DMS153 treated with DMSO at 0.1 percent for 48 hours (cell line): Measurements from ENCODE around the gene RNF13.

Experiments
- DNase-seq: peaks from one replicate; lab custom pipeline; 2025; ENCODE audit not compliant: unreplicated experiment; lab: John Stamatoyannopoulos, UW

Gene RNF13, protein sequence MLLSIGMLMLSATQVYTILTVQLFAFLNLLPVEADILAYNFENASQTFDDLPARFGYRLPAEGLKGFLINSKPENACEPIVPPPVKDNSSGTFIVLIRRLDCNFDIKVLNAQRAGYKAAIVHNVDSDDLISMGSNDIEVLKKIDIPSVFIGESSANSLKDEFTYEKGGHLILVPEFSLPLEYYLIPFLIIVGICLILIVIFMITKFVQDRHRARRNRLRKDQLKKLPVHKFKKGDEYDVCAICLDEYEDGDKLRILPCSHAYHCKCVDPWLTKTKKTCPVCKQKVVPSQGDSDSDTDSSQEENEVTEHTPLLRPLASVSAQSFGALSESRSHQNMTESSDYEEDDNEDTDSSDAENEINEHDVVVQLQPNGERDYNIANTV

DNA sequence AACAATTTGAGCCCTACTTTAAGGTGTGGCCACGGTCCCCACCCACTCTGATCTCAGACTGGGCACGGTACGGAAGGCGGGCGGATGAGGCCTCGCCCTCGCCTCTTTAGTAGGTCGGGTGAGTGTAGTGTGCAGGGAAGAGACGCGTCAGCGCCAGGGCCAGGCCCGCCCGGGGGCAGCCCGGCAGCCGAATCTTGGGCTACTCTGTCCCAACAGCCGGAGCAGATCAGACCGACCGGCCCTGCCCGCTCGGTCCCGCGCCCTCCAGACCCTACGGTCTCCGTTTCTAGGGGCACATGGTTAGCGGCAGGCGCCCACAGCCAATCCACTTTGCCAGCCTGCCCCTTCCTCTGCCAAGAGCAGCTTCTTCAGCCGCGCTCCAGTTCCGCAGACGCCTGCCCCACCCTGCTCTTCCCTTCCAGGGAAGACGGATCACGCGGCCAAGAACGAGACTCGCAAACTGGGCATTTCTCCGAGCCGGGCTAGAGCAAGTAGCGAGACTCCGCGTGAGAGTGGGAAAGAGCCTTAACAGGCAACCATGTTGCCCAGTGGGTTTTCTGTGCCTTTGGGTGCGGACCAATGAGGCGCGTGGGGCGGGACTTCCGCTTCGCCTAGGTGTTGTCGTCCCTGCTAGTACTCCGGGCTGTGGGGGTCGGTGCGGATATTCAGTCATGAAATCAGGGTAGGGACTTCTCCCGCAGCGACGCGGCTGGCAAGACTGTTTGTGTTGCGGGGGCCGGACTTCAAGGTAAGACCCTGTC, at the start of gene RNF13:
Gene RNF13, plus strand, starts transcription at position 610 of the 761 bp plus-strand sequence. CDS start 32,812 bp downstream, outside the sequence.
- DNase-seq: peak; percentile 79

GRCh38 chr3:149763565-149764195, 49.3 kb upstream of the RNF13 start:
- no peak for DNase-seq

GRCh38 chr3:149764302-149764701, 48.7 kb upstream of the RNF13 start:
- no peak for DNase-seq

DNA sequence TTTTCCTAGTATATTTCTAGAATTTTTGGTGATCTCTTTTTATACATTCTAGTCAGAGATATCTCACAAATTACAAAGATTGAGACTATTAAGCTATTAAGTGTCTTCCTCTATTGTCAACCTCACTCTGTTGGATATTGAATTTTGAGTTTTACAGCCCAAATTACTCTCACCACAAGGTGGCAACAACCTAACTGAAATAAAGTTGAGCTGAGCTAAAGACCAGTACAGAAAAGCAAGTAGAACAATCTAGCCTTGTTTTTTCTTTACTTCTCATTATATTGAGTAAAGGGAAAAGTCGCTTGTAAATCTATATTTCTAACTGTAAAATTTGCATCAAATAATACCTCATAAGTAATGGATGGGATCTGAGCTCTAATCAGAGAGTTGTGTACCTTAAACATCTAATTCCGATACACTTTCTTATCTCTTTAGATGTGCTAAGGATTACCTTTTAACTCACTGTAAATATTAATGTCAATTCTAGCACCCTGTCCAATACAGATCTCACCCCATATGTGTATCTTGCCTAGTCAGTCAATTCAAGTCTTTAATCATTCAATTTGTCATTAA, 47.2 kb upstream of the RNF13 start:
- no peak for DNase-seq

DNA sequence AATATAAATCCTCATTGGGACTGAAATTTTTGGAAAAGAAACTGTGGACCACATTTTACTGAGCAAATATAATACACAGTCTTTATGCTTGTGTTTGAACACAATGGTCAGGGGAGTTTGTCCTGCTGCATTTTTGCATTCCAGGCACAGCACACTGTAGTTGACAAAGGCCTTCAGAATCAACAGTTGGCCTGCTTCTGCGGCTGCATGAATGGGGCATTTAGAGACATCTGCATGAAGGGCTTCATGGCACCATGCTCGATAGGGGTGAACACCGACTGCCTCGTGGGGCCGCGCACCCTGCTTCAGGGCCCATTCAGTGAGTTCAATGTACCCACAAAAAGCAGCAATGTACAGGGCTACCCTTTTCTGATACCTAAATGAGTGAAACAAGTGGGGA, 45.3 kb upstream of the RNF13 start:
- DNase-seq: no peak

- DNase-seq: no peak
These were observed 44.3 kb upstream of the RNF13 start for GRCh38 chr3:149768704-149769103.

DNA sequence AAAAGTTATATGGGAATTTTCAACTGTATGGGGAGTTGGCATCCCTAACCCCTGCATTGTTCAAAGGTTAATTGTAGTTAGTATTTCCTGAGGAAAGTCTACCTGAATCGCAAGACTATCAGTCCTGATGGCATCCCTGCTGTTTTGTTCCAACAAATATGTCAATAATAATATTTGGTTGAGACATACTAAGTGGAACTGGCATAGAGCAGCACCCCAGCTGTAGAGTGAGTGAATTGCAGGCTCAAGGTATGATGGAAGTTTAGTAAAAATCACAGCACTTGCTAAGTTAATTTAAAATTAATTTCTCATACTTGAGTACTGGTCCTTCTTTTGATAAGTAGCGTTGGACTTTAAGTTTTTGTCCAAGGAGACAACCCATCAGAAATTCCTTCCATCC, 42.8 kb upstream of the RNF13 start:
- no peak for DNase-seq

DNA sequence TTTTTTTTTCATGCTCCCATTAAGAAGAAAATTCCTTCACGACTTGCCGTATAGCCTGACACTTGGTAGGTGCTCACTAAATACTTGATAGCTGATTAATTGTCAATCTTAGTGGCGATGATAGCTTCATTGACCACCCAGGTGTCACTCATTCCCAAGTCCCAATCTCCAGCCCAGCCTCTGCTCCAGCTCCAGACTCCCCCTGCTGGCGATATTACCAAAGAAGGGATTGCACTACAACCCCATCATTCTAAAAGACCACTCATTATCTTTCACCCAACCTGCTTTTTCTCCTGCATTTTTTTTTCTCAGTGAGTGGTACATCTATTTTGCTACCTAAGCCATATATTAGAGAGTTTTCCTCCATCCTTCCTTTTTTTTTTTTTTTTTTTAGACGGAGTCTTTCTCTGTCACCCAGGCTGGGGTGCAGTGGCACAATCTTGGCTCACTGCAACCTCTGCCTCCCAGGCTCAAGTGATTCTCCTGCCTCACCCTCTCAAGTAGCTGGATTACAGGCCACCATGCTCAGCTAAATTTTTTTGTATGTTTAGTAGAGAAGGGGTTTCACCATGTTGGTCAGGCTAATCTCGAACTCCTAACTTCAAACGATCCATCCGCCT, 41.3 kb upstream of the RNF13 start:
- peak; percentile 36 for DNase-seq

GRCh38 chr3:149772861-149773260, 40.2 kb upstream of the RNF13 start:
- no peak for DNase-seq

- no peak for DNase-seq
These were observed 36.8 kb upstream of the RNF13 start for GRCh38 chr3:149776170-149776569.

DNA sequence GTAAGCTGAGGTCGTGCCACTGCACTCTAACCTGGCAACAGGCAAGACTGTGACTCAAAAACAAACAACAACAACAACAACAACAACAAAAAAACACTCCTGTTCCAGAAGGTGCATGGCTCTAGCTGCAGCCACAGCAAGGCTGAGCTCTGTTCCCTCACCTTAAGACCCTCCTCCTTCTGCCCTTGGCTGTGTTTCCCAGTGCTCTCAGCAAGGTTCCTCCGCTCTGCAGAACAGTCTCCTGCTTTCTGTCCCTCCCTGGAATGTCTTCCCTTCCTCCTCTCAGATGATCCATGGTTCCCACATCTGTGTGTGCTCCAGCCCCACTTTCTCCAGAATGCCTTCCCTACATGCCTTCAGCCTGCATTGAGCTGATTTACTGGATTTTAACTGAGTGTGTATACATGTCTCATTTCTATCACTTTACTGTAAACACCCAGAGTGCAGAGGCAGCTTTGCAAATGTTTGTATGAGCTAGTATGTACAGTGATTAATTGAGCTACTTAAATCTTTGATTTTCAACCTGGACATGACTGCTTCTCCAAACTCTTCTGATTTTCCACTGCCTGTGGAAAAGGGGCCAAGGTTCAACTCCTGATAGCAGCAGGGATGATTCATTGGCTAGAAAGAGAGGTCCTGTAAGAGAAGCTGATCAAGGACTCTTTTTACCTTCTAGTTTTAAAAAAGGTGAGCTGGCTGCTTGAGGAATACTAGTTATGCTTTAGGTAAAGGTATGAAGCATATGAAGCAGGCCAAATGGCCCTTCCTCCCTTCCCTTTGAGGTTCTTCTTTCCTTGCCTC, 35.4 kb upstream of the RNF13 start:
- DNase-seq: no peak

- DNase-seq: no peak
These were observed 31.8 kb upstream of the RNF13 start for GRCh38 chr3:149781211-149781610.

DNA sequence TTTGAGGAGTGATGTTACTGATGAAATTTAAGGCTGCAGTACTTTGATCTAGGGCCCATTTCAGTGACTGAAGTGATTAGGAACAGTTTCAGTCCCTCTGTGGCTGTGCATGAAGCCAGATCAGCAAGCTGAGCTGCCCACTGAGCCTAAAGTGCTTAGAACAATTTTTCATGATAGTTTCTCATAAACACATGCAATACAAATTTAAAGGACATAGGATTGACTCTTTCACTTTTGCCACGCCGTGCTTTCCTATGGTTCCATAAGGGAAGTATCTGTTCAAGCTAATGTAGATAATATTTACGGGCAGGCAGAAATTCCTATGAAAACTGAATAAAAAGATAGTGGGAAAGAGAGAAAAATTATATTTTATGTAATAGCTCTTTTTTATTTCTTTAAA, 31.3 kb upstream of the RNF13 start:
- no peak for DNase-seq

DNA sequence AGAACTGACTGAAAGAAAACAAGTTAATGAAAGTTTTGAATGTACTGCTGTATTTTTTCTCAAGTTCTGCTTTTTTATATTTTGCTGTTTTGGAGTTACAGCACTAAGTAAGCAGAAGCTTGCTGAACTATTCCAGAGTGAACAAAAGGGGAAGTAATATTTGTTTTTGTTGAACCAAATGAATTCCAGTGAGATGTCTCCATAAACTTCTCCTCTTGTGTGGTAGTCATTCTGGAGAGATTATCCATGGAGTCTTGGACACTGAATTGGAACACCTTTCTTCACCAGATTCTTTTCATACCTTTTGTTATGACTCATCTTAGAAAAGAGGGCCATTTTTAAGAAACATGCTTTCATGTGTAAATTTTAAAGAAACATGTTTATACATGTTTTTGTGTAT, 29.4 kb upstream of the RNF13 start:
- DNase-seq: no peak

DNA sequence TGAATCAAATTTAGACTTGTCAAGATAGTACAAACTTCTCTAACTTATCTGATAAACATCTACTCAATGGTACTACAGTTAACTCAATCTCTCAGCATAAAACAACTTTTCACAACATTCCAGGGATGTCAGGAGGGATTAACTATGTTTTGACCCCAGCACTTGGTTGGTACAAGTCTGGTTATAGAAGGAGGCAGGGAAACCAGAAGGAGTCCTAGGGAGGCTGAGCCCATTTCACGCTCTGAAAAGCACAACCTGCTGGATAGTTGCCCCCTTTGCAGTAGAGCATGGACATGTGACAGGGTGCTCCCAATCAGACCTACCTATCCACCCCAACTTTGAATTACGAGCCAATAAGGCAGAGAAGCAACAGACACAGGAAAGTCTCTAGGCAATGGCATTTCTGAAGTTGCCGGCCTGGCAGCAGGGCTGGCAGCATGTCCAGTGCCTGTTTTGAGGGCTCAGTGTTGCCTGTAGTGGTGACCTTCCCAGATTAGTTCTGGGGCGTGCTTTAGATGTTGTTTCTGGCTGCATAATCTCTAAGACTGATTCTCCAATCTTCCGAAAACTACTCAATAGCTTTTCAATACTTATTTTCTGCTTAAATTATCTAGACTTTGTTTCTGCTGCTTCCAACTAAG, 28.8 kb upstream of the RNF13 start:
- DNase-seq: no peak

GRCh38 chr3:149790268-149790667, 22.7 kb upstream of the RNF13 start:
- DNase-seq: no peak

GRCh38 chr3:149790698-149791097, 22.3 kb upstream of the RNF13 start:
- DNase-seq: no peak

DNA sequence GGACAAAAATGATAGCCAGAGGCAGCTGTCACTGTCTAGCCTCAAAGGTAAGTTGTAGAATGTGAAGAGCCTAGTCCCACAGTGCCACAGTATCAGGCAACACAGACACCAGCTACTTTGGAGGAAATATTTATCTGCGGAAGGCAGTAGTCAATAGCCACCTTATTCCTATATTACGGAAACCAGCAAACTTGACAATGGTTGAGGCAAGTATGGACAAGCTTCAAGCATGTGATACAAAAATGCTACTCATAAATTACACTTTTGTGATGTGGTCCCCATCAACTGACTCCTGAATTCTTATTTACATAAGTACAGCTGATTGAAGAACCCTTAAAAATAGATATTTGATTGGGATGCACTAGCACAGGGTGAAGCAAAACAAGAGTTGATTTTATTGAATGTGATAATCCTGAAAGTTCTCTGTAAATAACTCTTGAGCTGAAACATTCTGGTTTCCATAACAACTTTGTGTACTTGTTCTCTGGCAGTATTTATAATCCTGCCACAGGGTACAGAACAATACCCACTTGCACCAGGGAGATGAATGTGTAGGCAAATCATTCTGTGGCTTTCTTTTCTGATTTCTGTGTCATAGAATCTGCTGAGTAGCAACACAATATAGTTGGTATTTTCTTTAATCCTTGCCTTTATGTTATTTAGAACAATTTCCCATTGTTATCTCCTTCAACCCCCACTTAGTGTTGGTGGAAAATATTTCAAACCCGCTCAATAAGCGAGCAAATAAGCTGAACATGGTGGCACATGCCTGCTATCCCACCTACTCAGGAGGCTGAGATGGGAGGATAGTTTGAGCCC, 20.4 kb upstream of the RNF13 start, which contains the start of gene ANKUB1:
Gene ANKUB1, minus strand, starts transcription at position 103 of the 819 bp plus-strand sequence. CDS start 188 bp downstream, outside the sequence.
- peak; percentile 77 for DNase-seq

- no peak for DNase-seq
These were observed 17.0 kb upstream of the RNF13 start for GRCh38 chr3:149796026-149796425.
